HG03135 (cell line): Measurements from ENCODE around the gene MAGEA10.
"Not testable (repeated sequence)": the region's sequence is repeated elsewhere in the genome, so short reads cannot be mapped to it uniquely, and the experiment has no call there.

Experiments
- ATAC-seq: cut with Tn5 transposase; IDR thresholded peaks from one replicate; pipeline ENCODE4 v1.9.1; 2021; ENCODE audit warnings: mild to moderate bottlenecking, moderate library complexity; ENCODE audit not compliant: unreplicated experiment

Gene MAGEA10

GRCh38 chrX:152138388-152138784 is at the start of gene MAGEA10:
Gene MAGEA10 (minus strand): TSS chrX:152138577. CDS start chrX:152135620, 2,957 bp downstream.
- no peak for ATAC-seq

- ATAC-seq = no peak
Measured at GRCh38 chrX:152177497-152178269, 39.3 kb upstream of the MAGEA10 start.

GRCh38 chrX:152177052-152177451 is 38.7 kb upstream of the MAGEA10 start:
- no peak for ATAC-seq

- ATAC-seq = not testable (repeated sequence)
Measured at GRCh38 chrX:152175892-152176291, 37.5 kb upstream of the MAGEA10 start.

GRCh38 chrX:152173923-152174322 is 35.5 kb upstream of the MAGEA10 start:
- not testable (repeated sequence) for ATAC-seq

- ATAC-seq = no peak
Measured at GRCh38 chrX:152170621-152171020, 32.2 kb upstream of the MAGEA10 start.

GRCh38 chrX:152165033-152165743 is 26.8 kb upstream of the MAGEA10 start:
- no peak for ATAC-seq

- ATAC-seq = no peak
Measured at GRCh38 chrX:152157042-152157441, 18.7 kb upstream of the MAGEA10 start.

- ATAC-seq = no peak
Measured at GRCh38 chrX:152155766-152156310, 17.5 kb upstream of the MAGEA10 start.

GRCh38 chrX:152154050-152154449 is 15.7 kb upstream of the MAGEA10 start:
- ATAC-seq = no peak

- ATAC-seq = no peak
Measured at GRCh38 chrX:152151256-152151655, 12.9 kb upstream of the MAGEA10 start.

- no peak for ATAC-seq
Measured at GRCh38 chrX:152149648-152150047, 11.3 kb upstream of the MAGEA10 start.

- no peak for ATAC-seq
Measured at GRCh38 chrX:152139589-152139988, 1.2 kb upstream of the MAGEA10 start.

- no peak for ATAC-seq
Measured at GRCh38 chrX:152137771-152138387, 498 bp downstream of the MAGEA10 start.

- no peak for ATAC-seq
Measured at GRCh38 chrX:152136312-152136711, 2.1 kb downstream of the MAGEA10 start.

GRCh38 chrX:152131525-152131924 is 6.9 kb downstream of the MAGEA10 start:
- ATAC-seq = no peak

- not testable (repeated sequence) for ATAC-seq
Measured at GRCh38 chrX:152129069-152129844, 9.1 kb downstream of the MAGEA10 start.

- no peak for ATAC-seq
Measured at GRCh38 chrX:152117305-152117704, 21.1 kb downstream of the MAGEA10 start.

GRCh38 chrX:152108527-152108926 is 29.9 kb downstream of the MAGEA10 start:
- ATAC-seq = no peak

- ATAC-seq = no peak
Measured at GRCh38 chrX:152103866-152104265, 34.5 kb downstream of the MAGEA10 start.

GRCh38 chrX:152086141-152086540 is 52.2 kb downstream of the MAGEA10 start:
- no peak for ATAC-seq
